ENCODE results near the gene PKD2. TPM values are rescaled to one million over a fixed set of nuclear protein-coding genes. Genes with fewer than 3 reads are reported as not detected.

Gene PKD2
- total and polyA plus RNA-seq, 2 of the 4 experiments (the other 2 are of a cell fraction): 43.8 to 51.3 TPM

DNA sequence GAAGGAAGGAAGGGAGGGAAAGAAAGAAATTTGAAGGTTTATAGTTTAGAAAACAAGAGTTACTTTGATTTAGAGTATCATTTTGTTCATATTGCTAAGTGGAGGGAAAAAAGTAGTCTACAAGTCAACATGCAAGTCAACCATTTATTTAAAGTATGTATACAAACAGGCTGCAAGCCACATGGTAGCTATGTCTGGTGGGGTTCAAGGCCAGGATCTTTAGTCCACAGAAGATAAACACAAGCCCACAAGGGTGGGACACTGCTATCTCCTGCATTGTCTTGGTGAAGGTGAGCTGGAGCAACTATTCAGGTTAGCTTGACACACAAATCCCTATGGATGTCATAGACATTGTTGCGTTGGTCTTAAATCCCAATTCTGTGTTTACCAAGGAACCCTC lies 79.6 kb downstream of the PKD2 start:
- H2AFZ ChIP-seq (replicated peaks; ENCODE audit: low read length, poor library complexity): no peak overlapping the region
- H2BK20ac ChIP-seq (ENCODE audit: low read depth, low read length): no peak overlapping the region
- no CpG with 5 or more reads among the region's 1 CpG for WGBS, 2 experiments (ENCODE audit: extremely low coverage in 2 of 2, insufficient read length in 1 of 2)
- no peaks in the 10 kb centered on the region for H3K9me3 ChIP-seq (ENCODE audit: control insufficient read depth, insufficient read depth, low read length)
- no peak overlapping the region for H3K27ac ChIP-seq (ENCODE audit: insufficient read depth, low read length)
- in situ Hi-C loops (cut with MboI; ENCODE audit: low sequenced_read_pairs): no loop called here
- no peak overlapping the region for H2AK5ac ChIP-seq (ENCODE audit: low read depth, low read length)
- ChIA-PET CTCF (no interaction called here), POLR2A (ENCODE audit: unreplicated experiment) (no interaction called here)
- H4K8ac ChIP-seq (ENCODE audit: low read depth in 2 of 2, low read length in 2 of 2): no peak overlapping the region
- no peak overlapping the region for H3K14ac ChIP-seq (replicated peaks; ENCODE audit: low read depth, low read length)
- no peak overlapping the region for H4K5ac ChIP-seq (ENCODE audit: low read depth, low read length)
- no peak overlapping the region for H3K4me3 ChIP-seq (ENCODE audit: insufficient read depth, low read depth, low read length)
- H3K27me3 ChIP-seq (ENCODE audit: control insufficient read depth, insufficient read depth, low read length): no peaks in the 10 kb centered on the region
- DNase-seq (no peak), ATAC-seq (ENCODE audit: low read depth) (no peak)
- no peak overlapping the region for H3K4ac ChIP-seq (ENCODE audit: low read depth, low read length)
- H3K18ac ChIP-seq (ENCODE audit: low read depth, low read length): no peak overlapping the region
- H3K4me1 ChIP-seq (ENCODE audit: control insufficient read depth, insufficient read depth, low read length): no peaks in the 10 kb centered on the region
- intact Hi-C loops (cut with micrococcal nuclease): no loop called here
- H3K36me3 ChIP-seq (ENCODE audit: control insufficient read depth, insufficient read depth, low read length): no peaks in the 10 kb centered on the region
- no peak overlapping the region for H3K56ac ChIP-seq (ENCODE audit: extremely low read depth, insufficient read depth, low read length)
- dilution Hi-C loops (cut with HindIII; ENCODE audit: low sequenced_read_pairs, unreplicated experiment): no loop called here
- no peaks in the 10 kb centered on the region for H3K9me1 ChIP-seq (ENCODE audit: insufficient read depth, low read length)
- no peak for TF ChIP-seq BHLHE40 (IDR thresholded peaks at IDR 0.05; ENCODE audit: low read depth, low read length)
- no peak for TF ChIP-seq CEBPB (IDR thresholded peaks at IDR 0.05; ENCODE audit: low read depth, low read length)
- TF ChIP-seq, protein P1, sequence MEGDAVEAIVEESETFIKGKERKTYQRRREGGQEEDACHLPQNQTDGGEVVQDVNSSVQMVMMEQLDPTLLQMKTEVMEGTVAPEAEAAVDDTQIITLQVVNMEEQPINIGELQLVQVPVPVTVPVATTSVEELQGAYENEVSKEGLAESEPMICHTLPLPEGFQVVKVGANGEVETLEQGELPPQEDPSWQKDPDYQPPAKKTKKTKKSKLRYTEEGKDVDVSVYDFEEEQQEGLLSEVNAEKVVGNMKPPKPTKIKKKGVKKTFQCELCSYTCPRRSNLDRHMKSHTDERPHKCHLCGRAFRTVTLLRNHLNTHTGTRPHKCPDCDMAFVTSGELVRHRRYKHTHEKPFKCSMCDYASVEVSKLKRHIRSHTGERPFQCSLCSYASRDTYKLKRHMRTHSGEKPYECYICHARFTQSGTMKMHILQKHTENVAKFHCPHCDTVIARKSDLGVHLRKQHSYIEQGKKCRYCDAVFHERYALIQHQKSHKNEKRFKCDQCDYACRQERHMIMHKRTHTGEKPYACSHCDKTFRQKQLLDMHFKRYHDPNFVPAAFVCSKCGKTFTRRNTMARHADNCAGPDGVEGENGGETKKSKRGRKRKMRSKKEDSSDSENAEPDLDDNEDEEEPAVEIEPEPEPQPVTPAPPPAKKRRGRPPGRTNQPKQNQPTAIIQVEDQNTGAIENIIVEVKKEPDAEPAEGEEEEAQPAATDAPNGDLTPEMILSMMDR (conservative IDR thresholded peaks at IDR 0.05; ENCODE audit: low read depth, low read length): no peak
- no peak for TF ChIP-seq MAZ (IDR thresholded peaks at IDR 0.05; ENCODE audit: borderline replicate concordance, low read depth, low read length)
- no peak overlapping the region for H3K23ac ChIP-seq (ENCODE audit: low read depth, low read length)
- no peak overlapping the region for H3K9ac ChIP-seq (ENCODE audit: low read depth, low read length)
- H2BK5ac ChIP-seq (ENCODE audit: low read depth, low read length, poor library complexity, severe bottlenecking): no peak overlapping the region
- no peak overlapping the region for H3K4me2 ChIP-seq (ENCODE audit: low read depth, low read length)
- no peak overlapping the region for H2AK9ac ChIP-seq (replicated peaks; ENCODE audit: low read depth, low read length, poor library complexity)
- H3K79me1 ChIP-seq (ENCODE audit: low read depth in 1 of 2, low read length in 2 of 2): no peaks in the 10 kb centered on the region
- H2BK15ac ChIP-seq (ENCODE audit: low read depth, low read length): no peak overlapping the region
- no TSS peak for BruUV-seq (replicated peaks)
- H4K91ac ChIP-seq (ENCODE audit: insufficient read depth, low read depth, low read length): no peak overlapping the region
- H2BK120ac ChIP-seq (ENCODE audit: low read depth, low read length): no peak overlapping the region
- no peaks in the 10 kb centered on the region for H4K20me1 ChIP-seq (ENCODE audit: insufficient read depth, low read length)

Measured in IMR-90 (cell line).